Fibroblast of peridontal ligament (primary cell): Measurements from ENCODE around the gene ABCC6.
"Not testable (repeated sequence)": the region's sequence is repeated elsewhere in the genome, so short reads cannot be mapped to it uniquely, and the experiment has no call there.

Source experiments
- DNase-seq: peaks from one replicate; pipeline ENCODE4 v3.0.0-alpha.2; 2010; ENCODE audit errors: extremely low read depth

Gene ABCC6

DNA sequence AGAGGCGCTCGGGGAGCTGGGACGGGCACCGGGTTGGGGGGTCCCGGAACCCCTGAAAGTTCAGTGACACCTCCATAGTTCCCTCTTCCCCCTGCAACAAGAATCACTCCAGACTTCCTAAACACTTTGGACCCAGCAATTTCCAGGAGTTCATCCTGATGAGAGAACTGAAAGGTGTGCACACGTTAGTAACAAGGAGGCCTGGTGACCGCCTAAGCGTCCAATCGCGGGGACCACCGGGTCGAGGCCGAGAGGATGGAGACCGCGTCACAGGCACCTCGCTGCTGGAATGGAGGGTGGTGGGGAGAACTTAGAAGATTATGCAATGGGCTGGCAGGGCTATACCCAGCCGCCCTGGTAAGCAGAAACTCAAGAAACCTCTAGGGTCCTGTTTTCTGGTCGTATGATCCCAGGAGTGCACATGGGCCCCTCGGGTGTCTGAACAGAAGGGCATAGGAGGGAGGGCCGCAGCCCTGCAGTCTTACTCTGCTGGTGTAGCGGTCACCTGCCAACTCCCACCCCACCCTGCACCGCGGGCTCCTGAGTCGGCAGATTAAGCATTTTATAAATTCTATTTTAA, 458 bp upstream of the ABCC6 start:
- DNase-seq: not testable (repeated sequence)

DNA sequence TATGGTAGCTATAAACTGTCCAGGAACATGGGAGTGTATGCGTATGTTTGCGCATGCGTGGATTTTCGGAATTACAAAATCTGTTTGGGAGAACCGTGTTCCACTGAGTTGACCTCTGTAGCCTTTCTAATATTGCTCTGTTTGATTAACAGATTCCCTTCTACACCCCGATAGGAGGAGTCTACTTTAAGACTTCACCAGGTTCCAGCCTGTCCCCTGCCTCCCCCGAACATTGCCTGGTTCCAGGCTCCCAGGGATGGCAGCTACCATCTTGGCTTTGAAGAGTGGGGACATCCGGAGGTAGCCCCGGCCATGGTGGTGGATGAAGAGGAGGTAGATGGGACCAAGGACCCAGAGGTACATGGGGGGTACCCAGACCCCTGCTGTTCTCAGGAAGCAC, 1.9 kb downstream of the ABCC6 start:
- not testable (repeated sequence) for DNase-seq

DNA sequence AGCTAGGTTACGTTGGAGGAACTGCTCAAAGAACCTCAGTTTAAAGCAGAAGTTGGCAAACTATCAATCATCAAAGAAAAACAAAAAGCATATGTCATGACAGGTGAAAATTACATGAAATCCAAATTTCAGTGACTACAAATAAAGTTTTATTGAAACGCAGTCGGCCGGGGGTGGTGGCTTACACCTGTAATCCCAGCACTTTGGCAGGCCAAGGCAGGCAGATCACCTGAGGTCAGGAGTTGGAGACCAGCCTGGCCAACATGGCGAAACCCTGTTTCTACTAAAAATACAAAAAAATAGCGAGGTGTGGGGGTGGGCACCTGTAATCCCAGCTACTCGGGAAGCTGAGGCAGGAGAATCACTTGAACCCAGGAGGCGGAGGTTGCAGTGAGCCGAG, 2.8 kb downstream of the ABCC6 start:
- not testable (repeated sequence) for DNase-seq

DNA sequence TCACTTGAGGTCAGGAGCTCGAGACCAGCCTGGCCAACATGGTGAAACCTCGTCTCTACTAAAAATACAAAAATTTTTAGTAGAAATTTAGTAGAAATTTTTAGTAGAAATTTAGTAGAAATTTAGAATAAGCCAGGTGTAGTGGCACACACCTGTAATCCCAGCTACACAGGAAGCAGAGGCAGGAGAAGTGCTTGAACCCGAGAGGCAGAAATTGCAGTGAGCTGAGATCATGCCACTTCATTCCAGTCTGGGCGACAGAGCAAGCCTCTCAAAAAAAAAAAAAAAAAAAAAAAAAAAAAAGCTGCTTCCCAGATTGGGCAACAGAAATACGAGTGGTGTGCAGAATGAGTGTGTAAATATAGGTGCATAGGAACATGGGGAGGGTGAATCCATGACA, 4.5 kb downstream of the ABCC6 start:
- DNase-seq: not testable (repeated sequence)

DNA sequence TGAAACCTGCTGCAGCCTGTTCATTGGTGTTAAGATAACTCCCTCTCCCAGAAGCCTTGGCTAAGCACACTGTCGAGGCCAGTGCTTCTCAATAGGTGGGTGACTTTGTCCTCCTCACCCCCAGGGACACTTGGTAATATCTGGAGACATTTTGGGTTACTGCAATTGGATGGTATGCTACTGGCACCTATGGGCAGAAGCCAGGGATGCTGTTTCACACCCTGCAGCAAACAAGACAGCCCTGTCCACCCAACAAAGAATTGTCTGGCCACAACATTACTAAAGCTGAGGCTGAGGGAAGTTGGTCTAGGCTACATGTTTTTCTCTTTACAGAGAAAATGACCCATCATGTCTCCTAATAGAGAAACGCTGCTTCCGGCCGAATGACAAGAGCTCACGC, 4.9 kb downstream of the ABCC6 start:
- DNase-seq: not testable (repeated sequence)

DNA sequence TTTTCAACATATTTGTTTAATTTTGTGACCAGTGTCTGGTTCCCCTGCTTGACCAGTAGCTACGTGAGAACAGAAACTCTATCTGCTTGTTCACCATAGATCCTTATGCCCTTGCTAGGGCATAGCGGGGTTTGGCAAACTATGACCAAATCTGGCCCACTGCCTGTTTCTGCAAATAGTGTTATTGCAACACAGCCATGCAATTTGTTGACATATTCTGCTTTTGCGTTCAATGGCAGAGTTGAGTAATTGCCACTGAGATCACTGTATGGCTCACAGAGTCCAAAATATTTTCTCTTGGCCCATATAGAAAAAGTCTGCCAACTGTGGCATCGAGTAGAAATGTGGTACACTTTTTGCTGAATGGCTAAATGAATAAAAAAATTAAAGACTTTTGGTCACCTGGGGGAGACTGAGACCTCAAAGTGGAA, 9.4 kb downstream of the ABCC6 start:
- DNase-seq: peak; percentile 76

DNA sequence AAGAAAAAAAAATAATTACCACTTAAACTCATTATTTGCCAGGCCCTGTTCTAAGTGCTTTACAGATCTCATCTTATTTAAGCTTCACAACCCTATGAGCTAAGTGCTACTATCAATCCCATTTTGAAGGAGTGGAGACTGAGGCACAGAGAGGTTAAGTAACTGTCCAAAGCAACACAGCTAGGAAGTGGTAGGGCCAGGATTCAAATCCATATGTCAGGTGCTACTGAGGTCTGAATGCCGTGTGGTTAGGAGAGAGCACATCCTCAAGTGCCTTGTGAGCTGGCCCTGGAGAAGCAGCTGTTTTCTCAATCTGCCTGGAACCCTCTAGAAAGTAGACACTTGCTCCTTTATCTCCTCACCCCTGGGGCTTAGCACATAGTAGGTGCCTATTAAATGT, 11.9 kb downstream of the ABCC6 start:
- DNase-seq: not testable (repeated sequence)

DNA sequence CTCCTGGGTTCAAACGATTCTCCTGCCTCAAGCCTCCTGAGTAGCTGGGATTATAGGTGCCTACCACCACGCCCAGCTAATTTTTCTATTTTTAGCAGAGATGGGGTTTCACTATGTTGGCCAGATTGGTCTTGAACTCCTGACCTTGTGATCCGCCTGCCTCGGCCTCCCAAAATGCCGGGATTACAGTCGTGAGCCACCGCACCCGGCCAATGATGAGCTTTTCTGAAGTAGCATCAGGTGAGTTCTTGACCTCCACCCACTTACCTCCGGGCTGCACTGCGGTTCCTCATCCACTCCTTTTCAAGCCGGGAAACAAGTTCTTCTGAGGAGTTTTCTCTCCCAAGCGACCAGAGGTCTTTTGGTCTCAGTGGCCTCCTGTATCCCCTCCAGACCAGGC, 14.8 kb downstream of the ABCC6 start:
- not testable (repeated sequence) for DNase-seq

DNA sequence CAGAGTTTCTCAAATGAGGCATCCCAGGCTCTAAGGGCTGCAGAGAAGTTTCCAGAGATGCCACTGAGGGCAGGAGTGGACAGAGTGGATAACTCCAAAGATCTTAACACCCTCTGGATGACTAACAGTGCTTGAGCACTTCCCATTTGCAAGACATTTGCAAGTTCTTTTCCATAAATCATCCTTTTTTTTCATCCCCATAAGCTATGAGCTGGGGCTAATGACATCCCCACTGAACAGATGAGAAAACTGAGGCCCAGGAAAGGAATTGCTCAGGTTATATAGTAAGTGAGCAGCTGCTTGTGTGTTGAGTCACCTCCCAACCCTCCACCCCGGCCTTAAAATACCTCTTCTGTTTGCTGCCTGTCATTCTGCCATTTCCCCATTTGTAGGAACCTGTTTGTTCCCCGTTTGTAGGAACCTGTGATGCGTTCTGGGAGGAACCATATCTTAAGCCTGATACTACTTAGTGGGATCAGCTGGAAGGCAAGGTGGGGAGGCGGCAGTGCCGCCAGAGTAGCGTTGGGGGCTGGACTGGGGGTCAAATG, 15.4 kb downstream of the ABCC6 start:
- DNase-seq: not testable (repeated sequence)

DNA sequence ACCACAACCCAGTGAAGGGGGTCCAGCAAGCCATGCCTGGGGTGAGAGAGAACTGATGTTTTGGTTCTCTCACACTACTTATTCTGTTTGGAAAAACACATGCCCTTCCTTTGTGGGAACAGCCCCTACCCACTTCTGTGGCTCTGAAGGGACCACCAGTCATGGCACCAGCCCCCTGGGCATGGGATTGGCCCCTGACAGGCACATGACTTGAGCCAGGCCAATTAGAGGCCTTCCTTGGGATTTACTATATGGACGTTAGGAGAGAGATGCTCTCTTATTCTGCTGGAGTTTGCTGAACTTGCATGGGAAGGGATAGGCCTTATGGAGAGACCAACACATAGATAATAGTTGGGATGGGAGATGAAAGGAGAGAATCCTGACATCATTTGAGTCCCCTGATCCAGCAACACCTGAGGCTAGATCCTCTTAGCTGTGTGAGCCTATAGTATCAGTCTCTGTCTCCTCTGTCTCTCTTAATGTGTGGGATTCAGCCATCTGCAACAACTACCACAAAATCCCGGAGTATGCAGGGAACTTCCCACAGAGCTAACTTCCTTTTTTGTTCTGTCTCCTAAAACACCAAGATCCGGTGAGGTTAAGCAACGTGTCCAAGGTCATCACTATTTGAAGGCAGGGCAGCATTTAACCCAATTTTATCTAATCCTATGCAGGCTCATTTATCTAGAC, 16.1 kb downstream of the ABCC6 start:
- not testable (repeated sequence) for DNase-seq

DNA sequence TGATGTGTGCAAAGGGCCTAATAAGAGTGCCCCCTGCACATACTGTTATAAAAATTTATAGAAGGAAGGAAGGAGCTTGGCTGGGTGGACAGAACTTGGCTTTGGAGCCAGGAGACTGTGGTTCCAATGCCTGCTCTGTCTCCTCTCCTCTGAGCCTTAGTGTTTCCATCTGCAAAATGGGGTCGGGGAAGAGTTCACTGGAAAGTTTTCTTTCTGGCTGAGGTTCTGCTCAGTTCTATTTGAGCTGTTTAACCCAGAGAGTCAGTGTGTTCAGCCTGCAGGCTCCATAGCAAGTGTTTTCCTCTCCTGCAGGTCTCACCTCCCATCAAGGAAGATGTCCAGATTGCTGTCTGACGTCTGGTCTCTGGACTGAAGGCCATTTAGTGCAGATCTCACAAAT, 17.4 kb downstream of the ABCC6 start:
- not testable (repeated sequence) for DNase-seq

DNA sequence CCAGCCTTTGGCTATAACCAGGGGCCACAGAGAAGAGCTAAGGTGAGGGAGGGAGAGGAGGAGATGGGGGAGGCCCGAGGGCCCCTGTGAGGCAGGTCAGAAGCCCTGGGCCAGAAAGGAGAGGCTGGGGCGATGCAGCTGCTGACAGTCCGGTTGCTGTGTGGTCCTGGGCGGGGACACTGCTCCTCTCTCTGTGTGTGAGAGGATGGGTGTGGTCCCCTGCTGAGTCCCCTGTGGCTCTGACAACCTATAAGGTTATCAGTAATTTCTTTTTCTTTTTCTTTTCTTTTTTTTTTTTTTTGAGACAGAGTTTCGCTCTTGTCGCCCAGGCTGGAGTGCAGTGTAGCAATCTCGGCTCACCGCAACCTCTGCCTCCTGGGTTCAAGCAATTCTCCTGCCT, 18.7 kb downstream of the ABCC6 start:
- DNase-seq: not testable (repeated sequence)

DNA sequence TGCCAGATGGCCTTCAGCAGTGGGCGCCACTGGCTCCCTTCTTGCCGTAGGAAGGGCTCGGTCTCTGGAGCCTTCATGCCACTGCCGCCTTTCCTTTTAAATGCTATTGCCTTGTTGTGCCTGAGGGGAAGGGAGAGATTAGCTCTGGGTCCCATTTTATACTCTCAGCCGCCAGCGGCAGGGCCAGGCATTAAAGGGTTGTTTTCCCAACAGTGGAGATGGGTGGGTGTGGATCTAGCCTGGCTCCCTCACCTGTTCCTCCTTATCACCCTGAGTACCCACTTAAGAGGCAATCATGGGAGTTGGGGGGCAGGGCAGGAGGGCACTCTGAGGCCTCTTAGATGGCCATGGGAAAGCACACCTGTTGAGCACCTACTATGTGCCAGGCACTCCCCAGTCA, 19.8 kb downstream of the ABCC6 start:
- DNase-seq: not testable (repeated sequence)

DNA sequence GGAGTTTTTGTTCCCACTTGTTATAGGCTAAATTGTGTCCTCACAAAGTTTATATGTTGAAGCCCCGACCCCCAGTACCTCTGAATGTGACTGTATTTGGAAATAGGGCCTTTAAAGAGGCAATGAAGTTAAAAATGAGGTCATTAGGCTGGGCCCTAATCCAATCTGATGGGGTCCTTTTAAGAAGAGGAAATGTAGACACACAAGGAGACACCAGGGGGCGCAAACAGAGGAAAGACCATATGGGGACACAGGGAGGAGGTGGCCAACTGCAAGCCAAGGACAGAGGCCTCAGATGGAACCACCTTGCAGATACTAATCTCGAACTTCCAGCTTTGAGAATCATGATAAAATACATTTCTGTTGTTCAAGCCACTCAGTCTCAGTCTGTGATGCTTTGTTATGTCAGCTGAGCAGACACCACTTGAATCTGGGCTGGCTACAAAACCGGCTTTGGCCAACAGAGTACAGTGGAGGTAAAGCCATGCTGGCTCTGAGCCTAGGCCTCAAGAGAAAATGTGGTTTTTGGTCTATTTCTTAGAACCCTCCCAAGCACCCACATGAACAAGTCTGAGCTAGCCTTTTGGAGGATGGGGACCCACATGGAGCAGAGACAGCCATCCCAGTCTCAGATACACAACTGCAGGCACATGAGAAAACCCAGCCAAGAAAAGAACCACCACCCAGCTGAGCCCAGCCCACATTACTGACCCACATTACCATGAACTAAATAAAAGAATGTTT, 20.7 kb downstream of the ABCC6 start:
- peak; percentile 56 for DNase-seq

DNA sequence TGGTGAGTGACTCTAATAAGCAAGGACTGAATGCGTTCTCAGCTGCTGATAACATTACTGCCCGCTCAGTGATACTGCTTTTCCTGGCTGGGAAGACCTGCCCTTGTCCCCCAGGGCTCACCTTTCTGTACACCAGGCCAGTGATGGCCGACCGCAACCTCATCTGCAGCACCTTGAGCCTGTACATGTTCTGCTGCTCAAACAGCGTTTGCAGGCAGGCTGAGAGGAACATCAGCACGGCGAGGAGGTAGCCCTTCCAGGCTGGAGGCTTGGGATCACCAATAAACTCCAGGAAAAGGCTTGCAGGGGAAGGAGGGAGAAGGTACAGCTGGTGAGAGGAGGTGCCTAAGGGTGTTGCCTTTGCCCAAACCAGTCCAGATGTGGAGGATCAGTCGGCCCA, 21.4 kb downstream of the ABCC6 start:
- DNase-seq: not testable (repeated sequence)

DNA sequence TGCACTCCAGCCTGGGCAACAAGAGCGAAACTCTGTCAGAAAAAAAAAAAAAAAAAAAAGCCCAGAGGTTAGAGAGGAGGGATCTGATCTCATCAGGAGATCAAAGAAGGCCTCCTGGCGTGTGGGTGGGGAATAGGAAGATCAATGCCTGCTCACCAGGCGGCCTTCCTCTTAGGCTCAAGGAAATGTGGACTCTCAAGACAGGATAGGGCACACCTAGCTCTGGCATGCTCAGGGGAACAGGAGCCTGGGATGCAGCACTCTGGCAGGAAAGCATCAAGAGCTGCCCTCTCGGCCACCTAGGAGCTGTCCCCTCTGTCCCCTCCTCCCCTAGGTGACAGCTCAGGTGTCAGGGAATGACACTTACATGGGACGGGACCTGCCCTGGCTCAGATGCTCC, 22.9 kb downstream of the ABCC6 start:
- DNase-seq: not testable (repeated sequence)

DNA sequence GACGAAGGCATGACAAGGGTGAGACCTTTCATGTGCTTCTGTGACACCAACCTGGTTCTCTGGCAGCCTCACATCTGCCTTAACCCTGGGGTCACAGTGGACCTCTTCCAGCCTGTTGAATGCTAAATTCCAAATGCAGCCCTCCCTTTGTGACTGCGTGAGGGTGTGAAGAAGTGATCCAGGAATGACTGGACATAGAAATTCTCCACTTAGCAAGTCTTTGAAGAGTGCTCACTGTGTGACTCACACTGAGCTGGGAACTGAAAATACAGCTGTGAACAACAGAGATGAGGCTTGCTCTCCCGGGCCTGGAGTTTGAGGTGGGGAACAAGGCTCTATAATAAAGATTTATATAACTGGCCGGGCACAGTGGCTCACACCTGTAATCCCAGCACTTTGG, 23.9 kb downstream of the ABCC6 start:
- DNase-seq: peak; percentile 47

DNA sequence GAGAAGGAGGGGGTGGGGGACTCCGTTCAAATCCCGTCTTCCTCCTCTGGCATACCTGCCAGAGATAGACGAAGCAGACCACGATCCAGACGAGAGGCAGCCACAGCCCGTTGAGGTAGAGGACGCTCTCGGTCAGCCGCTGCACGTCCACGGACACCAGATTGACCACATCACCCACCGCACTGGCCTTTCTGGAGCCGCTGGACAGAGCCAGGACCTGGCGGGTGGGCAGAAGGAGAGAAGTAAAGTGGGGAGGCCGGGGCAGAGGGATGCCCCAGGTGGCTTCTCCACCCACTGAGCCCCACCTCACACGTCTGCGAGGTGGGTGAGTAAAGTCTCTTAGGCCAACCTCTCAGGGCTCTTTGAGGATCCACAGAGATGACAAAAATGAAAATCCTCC, 25.3 kb downstream of the ABCC6 start:
- DNase-seq: no peak

DNA sequence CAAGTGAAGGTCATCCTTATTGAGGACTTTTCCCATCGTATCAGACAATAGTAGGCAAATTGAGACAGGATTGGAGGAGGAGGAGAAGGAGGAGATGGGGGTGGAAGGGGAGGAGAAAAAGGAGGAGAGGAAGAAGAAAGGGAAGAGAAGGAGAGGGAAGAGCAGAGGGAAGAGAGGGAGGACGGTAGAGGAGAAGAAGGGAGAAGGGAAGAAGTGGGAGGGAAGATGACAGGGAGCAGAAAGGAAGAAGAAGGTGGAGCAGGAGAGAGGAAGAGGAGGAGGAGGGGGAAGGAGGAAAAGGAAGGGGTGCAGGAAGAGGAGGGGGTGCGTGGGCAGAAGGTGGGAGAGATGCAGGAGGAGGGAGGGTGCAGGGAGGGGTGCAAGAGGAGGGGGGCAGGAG, 26.0 kb downstream of the ABCC6 start:
- DNase-seq: no peak

DNA sequence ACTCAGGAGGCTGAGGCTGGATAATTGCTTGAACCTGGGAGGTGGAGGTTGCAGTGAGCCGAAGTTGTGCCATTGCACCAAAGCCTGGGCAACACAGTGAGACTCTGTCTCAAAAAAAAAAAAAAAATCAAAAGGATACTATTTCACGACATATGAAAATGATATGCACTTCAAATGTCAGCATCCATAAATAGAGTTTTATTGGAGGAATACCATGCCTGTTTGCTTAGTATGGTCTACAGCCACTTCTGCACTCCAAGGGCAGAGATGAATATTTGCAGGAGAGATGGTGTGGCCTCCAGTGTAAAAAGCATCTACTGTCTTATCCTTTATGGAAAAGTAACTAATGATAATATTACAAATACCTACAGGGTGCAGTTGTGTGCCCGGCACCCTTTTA, 27.2 kb downstream of the ABCC6 start:
- DNase-seq: no peak

DNA sequence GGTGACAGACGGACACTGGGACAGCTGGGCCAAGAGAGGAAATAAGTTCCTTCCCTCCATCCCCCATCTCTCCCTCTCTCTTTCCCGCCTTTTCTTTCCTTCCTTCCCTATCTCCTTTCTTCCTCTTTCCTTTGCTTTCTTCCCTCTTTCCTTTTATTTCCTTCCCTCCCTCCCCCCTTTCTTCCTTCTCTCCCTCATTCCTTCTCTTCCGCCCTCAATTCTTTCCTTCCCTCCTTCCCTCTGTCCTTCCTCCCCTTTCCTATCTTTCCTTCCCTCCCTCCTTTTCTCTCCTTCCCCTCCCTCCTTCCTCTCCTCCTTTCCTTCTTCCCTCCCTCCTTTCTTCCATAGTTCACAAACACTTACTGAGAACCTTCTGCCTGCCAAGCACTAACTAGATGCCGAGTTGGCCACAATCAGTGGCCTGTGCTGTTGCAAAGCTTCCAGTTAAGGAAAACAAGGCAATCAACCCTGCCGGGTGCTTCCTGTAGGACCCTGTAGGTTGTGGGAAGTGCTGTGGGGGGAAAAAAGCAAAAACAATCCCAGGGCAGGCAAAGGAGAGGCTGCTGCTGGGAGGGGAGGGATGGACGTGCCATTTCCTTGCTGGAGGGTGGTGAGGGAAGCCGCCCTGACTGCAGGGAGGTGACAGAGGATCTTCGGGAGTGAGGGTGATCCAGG, 31.7 kb downstream of the ABCC6 start:
- no peak for DNase-seq

DNA sequence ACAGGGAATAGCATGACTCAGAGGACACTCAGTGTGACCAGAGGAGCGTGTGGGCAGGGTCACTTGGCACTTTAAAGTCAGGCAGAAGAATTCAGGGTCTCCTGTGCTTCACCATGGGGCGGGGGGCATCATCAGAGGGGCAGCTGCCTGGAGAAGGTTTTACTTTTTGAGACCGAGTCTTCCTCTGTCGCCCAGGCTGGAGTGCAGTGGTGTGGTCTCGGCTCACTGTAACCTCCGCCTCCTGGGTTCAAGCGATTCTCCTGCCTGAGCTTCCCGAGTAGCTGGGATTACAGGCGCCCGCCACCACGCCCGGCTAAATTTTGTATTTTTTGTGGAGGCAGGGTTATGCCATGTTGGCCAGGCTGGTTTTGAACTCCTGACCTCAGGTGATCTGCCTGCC, 32.3 kb downstream of the ABCC6 start:
- DNase-seq: not testable (repeated sequence)
